ES-I3 (cell line): ENCODE results near the gene LUZP1.

Experiments used
- H3K36me3 ChIP-seq: 2 replicates; pipeline ENCODE4 v1.6.1; 2013; ENCODE audit warnings: mild to moderate bottlenecking, low read length, control low read depth, moderate library complexity; ENCODE audit not compliant: insufficient read depth
- H3K4me1 ChIP-seq: 2 replicates; pipeline ENCODE4 v1.6.1; 2013; ENCODE audit warnings: mild to moderate bottlenecking, control low read depth, low read length; ENCODE audit not compliant: insufficient read depth
- H3K9ac ChIP-seq: 2 replicates; pipeline ENCODE4 v1.6.1; 2013; ENCODE audit warnings: low read depth, mild to moderate bottlenecking, low read length, moderate library complexity
- H3K9me3 ChIP-seq: 2 replicates; pipeline ENCODE4 v1.6.1; 2013; ENCODE audit warnings: mild to moderate bottlenecking, low read length, moderate library complexity; ENCODE audit not compliant: control insufficient read depth, insufficient read depth

Gene LUZP1

GRCh38 chr1:23177438-23178380, 9.1 kb upstream of the LUZP1 start:
- peaks cover 3% of the 10 kb centered on the region; the same call in 1 of the 2 replicates for H3K4me1 ChIP-seq
- peak overlapping the region; percentile 63; the same call in 1 of the 2 replicates for H3K9ac ChIP-seq

GRCh38 chr1:23177031-23177430, 8.4 kb upstream of the LUZP1 start:
- Histone ChIP-seq H3K9me3 (no peaks in the 10 kb centered on the region), H3K9ac (peak overlapping the region; percentile 63; the same call in 1 of the 2 replicates), H3K36me3 (no peaks in the 10 kb centered on the region), H3K4me1 (peaks cover 3% of the 10 kb centered on the region; the same call in 1 of the 2 replicates)

More at GRCh38 chr1:23177438-23178380, 9.1 kb upstream of the LUZP1 start:
- Histone ChIP-seq H3K36me3 (no peaks in the 10 kb centered on the region), H3K9me3 (no peaks in the 10 kb centered on the region)

GRCh38 chr1:23174426-23175110, 5.9 kb upstream of the LUZP1 start:
- Histone ChIP-seq H3K9me3 (no peaks in the 10 kb centered on the region), H3K9ac (no peak overlapping the region), H3K4me1 (peaks cover 7% of the 10 kb centered on the region; the same call in 1 of the 2 replicates), H3K36me3 (no peaks in the 10 kb centered on the region)

- Histone ChIP-seq H3K9ac (no peak overlapping the region), H3K9me3 (no peaks in the 10 kb centered on the region), H3K4me1 (peaks cover 8% of the 10 kb centered on the region), H3K36me3 (no peaks in the 10 kb centered on the region)
Measured at GRCh38 chr1:23171181-23171755, 2.6 kb upstream of the LUZP1 start.

- peak overlapping the region; percentile 76; the same call in 1 of the 2 replicates for H3K9ac ChIP-seq
- H3K9me3 ChIP-seq = no peaks in the 10 kb centered on the region
- H3K4me1 ChIP-seq = peaks cover 14% of the 10 kb centered on the region
- H3K36me3 ChIP-seq = no peaks in the 10 kb centered on the region
Measured at GRCh38 chr1:23169727-23170335, 1.2 kb upstream of the LUZP1 start.

GRCh38 chr1:23169195-23169575, 529 bp upstream of the LUZP1 start:
- peak overlapping the region; percentile 76; the same call in 1 of the 2 replicates for H3K9ac ChIP-seq
- peaks cover 14% of the 10 kb centered on the region for H3K4me1 ChIP-seq
- H3K36me3 ChIP-seq = no peaks in the 10 kb centered on the region
- no peaks in the 10 kb centered on the region for H3K9me3 ChIP-seq

GRCh38 chr1:23168079-23168444, 594 bp downstream of the LUZP1 start:
- H3K36me3 ChIP-seq = no peaks in the 10 kb centered on the region
- H3K4me1 ChIP-seq = peaks cover 14% of the 10 kb centered on the region
- no peaks in the 10 kb centered on the region for H3K9me3 ChIP-seq
- peak overlapping the region; percentile 76 for H3K9ac ChIP-seq

- Histone ChIP-seq H3K4me1 (peaks cover 14% of the 10 kb centered on the region), H3K36me3 (no peaks in the 10 kb centered on the region), H3K9me3 (no peaks in the 10 kb centered on the region), H3K9ac (peak overlapping the region; percentile 76)
Measured at GRCh38 chr1:23167353-23168078, 1.1 kb downstream of the LUZP1 start.

- no peaks in the 10 kb centered on the region for H3K36me3 ChIP-seq
- H3K4me1 ChIP-seq = peaks cover 14% of the 10 kb centered on the region
- peak overlapping the region; percentile 76; the same call in 1 of the 2 replicates for H3K9ac ChIP-seq
- H3K9me3 ChIP-seq = no peaks in the 10 kb centered on the region
Measured at GRCh38 chr1:23166854-23167253, 1.8 kb downstream of the LUZP1 start.

GRCh38 chr1:23163395-23163794, 5.3 kb downstream of the LUZP1 start:
- Histone ChIP-seq H3K9ac (no peak overlapping the region), H3K4me1 (peaks cover 10% of the 10 kb centered on the region), H3K36me3 (no peaks in the 10 kb centered on the region), H3K9me3 (no peaks in the 10 kb centered on the region)

GRCh38 chr1:23159963-23160877, 8.4 kb downstream of the LUZP1 start:
- H3K9ac ChIP-seq = no peak overlapping the region
- H3K9me3 ChIP-seq = no peaks in the 10 kb centered on the region
- no peaks in the 10 kb centered on the region for H3K4me1 ChIP-seq
- no peaks in the 10 kb centered on the region for H3K36me3 ChIP-seq

GRCh38 chr1:23156940-23157339, 11.7 kb downstream of the LUZP1 start:
- no peaks in the 10 kb centered on the region for H3K36me3 ChIP-seq
- no peak overlapping the region for H3K9ac ChIP-seq
- H3K4me1 ChIP-seq = peaks cover 7% of the 10 kb centered on the region; the same call in 1 of the 2 replicates
- H3K9me3 ChIP-seq = no peaks in the 10 kb centered on the region
